IMR-90 (cell line): ENCODE measurements around the gene NEUROG1. TPM values are rescaled to one million over a fixed set of nuclear protein-coding genes. Genes with fewer than 3 reads are reported as not detected.

Experiments used
- ATAC-seq: fragments of 200-7000 bp; cut with Tn5 transposase; 2 replicates; pipeline ENCODE4 v1.9.1; 2020; ENCODE audit warnings: low read depth, mild to moderate bottlenecking, moderate library complexity
- BruUV-seq: library from RNA; stranded (reverse); fragments of 400-500 nt; replicated peaks from 2 replicates; lab custom pipeline; 2021; lab: Mats Ljungman, UMichigan
- CTCF ChIA-PET: fragments of 300-600 bp; formaldehyde crosslinking; extraction: SDS; loops from one replicate; lab custom pipeline; 2021; ENCODE audit warnings: antibody characterized with exemption; lab: Yijun Ruan, JAX
- POLR2A ChIA-PET: fragments of 300-600 bp; sonication (Branson Sonifier 250); formaldehyde crosslinking; loops from one replicate; lab custom pipeline; 2022; ENCODE audit warnings: antibody characterized with exemption; ENCODE audit not compliant: unreplicated experiment; lab: Charles Lee
- DNase-seq: peaks from one replicate; pipeline ENCODE4 v3.0.0; 2013
- H2AFZ ChIP-seq: replicated peaks from 2 replicates; pipeline ENCODE3; 2013; ENCODE audit warnings: low read length, mild to moderate bottlenecking; ENCODE audit not compliant: poor library complexity
- H2AK5ac ChIP-seq: 2 replicates; pipeline ENCODE4 v1.6.1; 2013; ENCODE audit warnings: low read depth, low read length, inconsistent platforms
- H2AK9ac ChIP-seq: replicated peaks from 2 replicates; pipeline ENCODE3; 2013; ENCODE audit warnings: mild to moderate bottlenecking, low read depth, low read length, moderate library complexity; ENCODE audit not compliant: poor library complexity
- H2BK120ac ChIP-seq: 2 replicates; pipeline ENCODE4 v1.6.1; 2013; ENCODE audit warnings: low read depth, low read length, inconsistent platforms
- H2BK15ac ChIP-seq: 3 replicates; pipeline ENCODE4 v1.6.1; 2013; ENCODE audit warnings: low read depth, low read length, inconsistent platforms
- H2BK20ac ChIP-seq: 2 replicates; pipeline ENCODE4 v1.6.1; 2013; ENCODE audit warnings: low read depth, mild to moderate bottlenecking, inconsistent platforms, low read length, moderate library complexity
- H2BK5ac ChIP-seq: 2 replicates; pipeline ENCODE4 v1.6.1; 2013; ENCODE audit warnings: mild to moderate bottlenecking, low read depth, low read length, inconsistent platforms; ENCODE audit not compliant: poor library complexity, severe bottlenecking
- H3K14ac ChIP-seq: replicated peaks from 2 replicates; pipeline ENCODE4 v1.6.1; 2013; ENCODE audit warnings: low read depth, low read length, inconsistent platforms
- H3K18ac ChIP-seq: 2 replicates; pipeline ENCODE4 v1.6.1; 2013; ENCODE audit warnings: low read depth, low read length, control low read depth
- H3K23ac ChIP-seq: 2 replicates; pipeline ENCODE4 v1.6.1; 2013; ENCODE audit warnings: low read depth, low read length, inconsistent platforms
- H3K27ac ChIP-seq: 2 replicates; pipeline ENCODE4 v1.5.1; 2013; ENCODE audit warnings: mild to moderate bottlenecking, control low read depth, low read length; ENCODE audit not compliant: insufficient read depth
- H3K27me3 ChIP-seq: 2 replicates; pipeline ENCODE4 v1.6.1; 2013; ENCODE audit warnings: low read length; ENCODE audit not compliant: control insufficient read depth, insufficient read depth
- H3K36me3 ChIP-seq: 2 replicates; pipeline ENCODE4 v1.6.1; 2013; ENCODE audit warnings: low read length, mixed read lengths; ENCODE audit not compliant: control insufficient read depth, insufficient read depth
- H3K4ac ChIP-seq: 2 replicates; pipeline ENCODE4 v1.6.1; 2013; ENCODE audit warnings: low read depth, low read length, inconsistent platforms
- H3K4me1 ChIP-seq: 2 replicates; pipeline ENCODE4 v1.6.1; 2013; ENCODE audit warnings: low read length, mixed read lengths; ENCODE audit not compliant: control insufficient read depth, insufficient read depth
- H3K4me2 ChIP-seq: 2 replicates; pipeline ENCODE4 v1.6.1; 2013; ENCODE audit warnings: low read depth, mild to moderate bottlenecking, control low read depth, low read length, moderate library complexity
- H3K4me3 ChIP-seq: 2 replicates; pipeline ENCODE4 v1.5.1; 2013; ENCODE audit warnings: low read depth, mild to moderate bottlenecking, control low read depth, low read length, moderate library complexity; ENCODE audit not compliant: insufficient read depth
- H3K56ac ChIP-seq: 2 replicates; pipeline ENCODE4 v1.6.1; 2013; ENCODE audit warnings: low read length, inconsistent platforms; ENCODE audit not compliant: insufficient read depth; ENCODE audit errors: extremely low read depth
- H3K79me1 ChIP-seq, 2 experiments: 2 replicates each; pipeline ENCODE4 v1.6.1; 2013; ENCODE audit warnings: low read length in 2 of 2, inconsistent platforms in 1 of 2, low read depth in 1 of 2
- H3K9ac ChIP-seq: 2 replicates; pipeline ENCODE4 v1.6.1; 2013; ENCODE audit warnings: low read depth, low read length, control low read depth
- H3K9me1 ChIP-seq: 2 replicates; pipeline ENCODE4 v1.6.1; 2013; ENCODE audit warnings: low read length, inconsistent platforms; ENCODE audit not compliant: insufficient read depth
- H3K9me3 ChIP-seq: 2 replicates; pipeline ENCODE4 v1.6.1; 2013; ENCODE audit warnings: low read length; ENCODE audit not compliant: control insufficient read depth, insufficient read depth
- H4K20me1 ChIP-seq: 2 replicates; pipeline ENCODE4 v1.6.1; 2013; ENCODE audit warnings: low read length, inconsistent platforms; ENCODE audit not compliant: insufficient read depth
- H4K5ac ChIP-seq: 2 replicates; pipeline ENCODE4 v1.6.1; 2013; ENCODE audit warnings: mild to moderate bottlenecking, low read depth, low read length, control low read depth
- H4K8ac ChIP-seq, 2 experiments: 2 replicates each; pipeline ENCODE4 v1.6.1; 2013; ENCODE audit warnings: low read depth in 2 of 2, low read length in 2 of 2, control low read depth in 1 of 2, inconsistent platforms in 1 of 2
- H4K91ac ChIP-seq: 2 replicates; pipeline ENCODE4 v1.6.1; 2013; ENCODE audit warnings: low read depth, low read length, inconsistent platforms; ENCODE audit not compliant: insufficient read depth
- CEBPB ChIP-seq: IDR thresholded peaks from 2 replicates; pipeline ENCODE4 v1.6.1; 2012; ENCODE audit warnings: low read depth, low read length, improper control_type of control experiment
- FOS ChIP-seq: fragments of 150-350 bp; IDR thresholded peaks from 2 replicates; pipeline ENCODE4 v1.6.1; 2016; ENCODE audit warnings: low read depth, low read length
- WGBS, 2 experiments: methylation state at CpG; one replicate each; pipeline versions ENCODE4 v1.1.5 to v1.1.7; 2013; ENCODE audit warnings: missing lambda C conversion rate in 2 of 2; ENCODE audit not compliant: insufficient read length in 1 of 2; ENCODE audit errors: extremely low coverage in 2 of 2; 5-methylcytosine and 5-hydroxymethylcytosine counted together
- dilution Hi-C: fragments of 300-500 bp; cut with HindIII; formaldehyde crosslinking; loops from one replicate; pipeline ENCODE4 v1.14.3; 2018; ENCODE audit warnings: low sequenced_read_pairs; ENCODE audit not compliant: unreplicated experiment
- in situ Hi-C: fragments of 300-500 bp; cut with MboI; formaldehyde crosslinking; loops from 3 replicates; pipeline ENCODE4 v1.14.3; 2019; ENCODE audit warnings: low sequenced_read_pairs, inconsistent platforms, mixed read lengths
- intact Hi-C: fragments of 100-400 bp; cut with micrococcal nuclease; formaldehyde crosslinking; loops from 2 replicates; pipeline ENCODE4 v1.10.0; 2022
- polyA plus RNA-seq, 3 experiments: library from polyadenylated mRNA; depleted of rRNA; stranded (reverse); fragments of >200 nt; gene quantifications; 2 replicates each; pipeline ENCODE4 v1.2.3, GENCODE V29; 2012; ENCODE audit warnings: low replicate concordance in 1 of 3
- total RNA-seq: library from RNA; depleted of rRNA; stranded (reverse); fragments of >200 nt; gene quantifications from 2 replicates; pipeline ENCODE4 v1.2.3, GENCODE V29; 2012
- TF ChIP-seq, protein P1 (sequence below): fragments of 150-350 bp; IDR thresholded peaks from 2 replicates; pipeline ENCODE4 v1.6.1; 2016; ENCODE audit warnings: low read depth, mild to moderate bottlenecking, low read length, moderate library complexity, borderline replicate concordance

Gene NEUROG1
- total and polyA plus RNA-seq, 2 of the 4 experiments (the other 2 are of a cell fraction), result not detected

DNA sequence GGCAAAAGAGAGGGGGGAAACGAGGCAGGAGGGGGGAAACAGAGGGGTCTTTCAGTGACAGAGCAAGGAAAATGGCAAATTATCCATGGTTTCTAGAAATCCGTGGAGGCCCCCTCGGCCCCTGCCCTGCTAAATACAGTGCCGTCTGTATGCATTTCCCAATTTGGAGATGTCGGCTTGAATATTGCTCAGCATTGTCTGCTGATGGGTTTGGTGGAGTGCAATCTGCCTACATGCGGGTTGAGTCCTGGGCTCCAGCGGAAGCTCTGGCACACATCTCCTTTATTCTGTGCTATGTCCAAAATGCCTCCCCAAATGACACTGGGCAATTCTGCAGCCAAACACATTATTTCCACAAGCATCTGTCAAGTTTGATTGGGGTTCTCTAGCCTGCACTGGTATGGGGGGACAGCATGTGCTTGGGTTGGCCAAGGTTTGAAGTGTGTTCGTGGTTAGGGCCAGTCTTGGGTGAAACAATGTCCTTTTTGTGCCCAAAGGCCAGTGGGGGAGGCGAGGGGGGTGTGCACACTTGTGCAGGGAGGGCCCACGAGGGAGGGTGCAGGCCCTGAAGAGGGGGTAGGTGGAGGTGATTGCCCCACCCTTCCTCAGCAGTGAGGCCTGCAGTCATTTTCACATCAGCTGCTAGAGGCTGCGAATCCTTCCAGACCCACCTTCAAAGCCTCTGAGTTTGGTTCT is 6.2 kb upstream of the NEUROG1 start:
- no peak overlapping the region for H4K8ac ChIP-seq
- H4K20me1 ChIP-seq, result no peaks in the 10 kb centered on the region
- in situ Hi-C loops, result no loop called here
- TF ChIP-seq CEBPB, result no peak
- TF ChIP-seq FOS, result no peak
- TF ChIP-seq, protein P1, sequence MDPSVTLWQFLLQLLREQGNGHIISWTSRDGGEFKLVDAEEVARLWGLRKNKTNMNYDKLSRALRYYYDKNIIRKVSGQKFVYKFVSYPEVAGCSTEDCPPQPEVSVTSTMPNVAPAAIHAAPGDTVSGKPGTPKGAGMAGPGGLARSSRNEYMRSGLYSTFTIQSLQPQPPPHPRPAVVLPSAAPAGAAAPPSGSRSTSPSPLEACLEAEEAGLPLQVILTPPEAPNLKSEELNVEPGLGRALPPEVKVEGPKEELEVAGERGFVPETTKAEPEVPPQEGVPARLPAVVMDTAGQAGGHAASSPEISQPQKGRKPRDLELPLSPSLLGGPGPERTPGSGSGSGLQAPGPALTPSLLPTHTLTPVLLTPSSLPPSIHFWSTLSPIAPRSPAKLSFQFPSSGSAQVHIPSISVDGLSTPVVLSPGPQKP, result no peak
- peaks cover 9% of the 10 kb centered on the region for H3K9me3 ChIP-seq
- WGBS, 2 experiments, result no CpG with 5 or more reads among the region's 11 CpGs
- H3K36me3 ChIP-seq, result no peaks in the 10 kb centered on the region
- no peak overlapping the region for H3K4me3 ChIP-seq
- H2BK5ac ChIP-seq, result no peak overlapping the region
- peaks cover 2% of the 10 kb centered on the region; the same call in 1 of the 2 replicates for H3K4me1 ChIP-seq
- peaks cover 94% of the 10 kb centered on the region for H3K27me3 ChIP-seq
- ATAC-seq (no peak), DNase-seq (no peak)
- POLR2A ChIA-PET, result no interaction called here
- H3K79me1 ChIP-seq, result no peaks in the 10 kb centered on the region
- H2BK120ac ChIP-seq, result no peak overlapping the region
- no peak overlapping the region for H3K27ac ChIP-seq
- H3K56ac ChIP-seq, result no peak overlapping the region
- no peak overlapping the region for H4K91ac ChIP-seq
- intact Hi-C loops, result no loop called here
- no peaks in the 10 kb centered on the region for H3K9me1 ChIP-seq
- no peak overlapping the region for H3K4ac ChIP-seq
- CTCF ChIA-PET, result interaction anchor here (1.3 to 2.6 kb wide), 3 partner anchors 10 to 76 kb away, joined by 4 to 9 read pairs (median 5); no protein-coding TSS in a partner anchor
- BruUV-seq, result no TSS peak
- no peak overlapping the region for H3K18ac ChIP-seq
- no peak overlapping the region for H2BK15ac ChIP-seq
- H2BK20ac ChIP-seq, result no peak overlapping the region
- H3K9ac ChIP-seq, result no peak overlapping the region
- H3K23ac ChIP-seq, result no peak overlapping the region
- dilution Hi-C loops, result no loop called here
- no peak overlapping the region for H2AK5ac ChIP-seq
- no peak overlapping the region for H2AFZ ChIP-seq
- no peak overlapping the region for H4K5ac ChIP-seq
- H3K4me2 ChIP-seq, result no peak overlapping the region
- no peak overlapping the region for H3K14ac ChIP-seq
- no peak overlapping the region for H2AK9ac ChIP-seq
